ENCODE measurements around the gene FGD3. TPM values are rescaled to one million over a fixed set of nuclear protein-coding genes. Genes with fewer than 3 reads are reported as not detected.

The FGD3 gene
- total RNA-seq, 1 donor from 2014 or later: 8.2 TPM

- peak; percentile 44 for DNase-seq (ENCODE audit: low spot score)
Measured at GRCh38 chr9:93051680-93052089, 104.4 kb downstream of the FGD3 start.

GRCh38 chr9:93052791-93053540 is 105.6 kb downstream of the FGD3 start:
- DNase-seq (ENCODE audit: low spot score): no peak

- DNase-seq (ENCODE audit: low spot score): no peak
Measured at GRCh38 chr9:93053781-93054331, 106.5 kb downstream of the FGD3 start.

GRCh38 chr9:93054758-93055704 is 107.7 kb downstream of the FGD3 start:
- no peak for DNase-seq (ENCODE audit: low spot score)

GRCh38 chr9:93057042-93057702 is 109.8 kb downstream of the FGD3 start:
- DNase-seq (ENCODE audit: low spot score): no peak

- no peak for DNase-seq (ENCODE audit: low spot score)
Measured at GRCh38 chr9:93057703-93058354, 110.5 kb downstream of the FGD3 start.

GRCh38 chr9:93058355-93059010 is 111.2 kb downstream of the FGD3 start, which contains the start of gene SUSD3:
Gene SUSD3 (plus strand): TSS chr9:93058701. CDS start chr9:93058743, 42 bp downstream.
- peak; percentile 23 for DNase-seq (ENCODE audit: low spot score)

- DNase-seq (ENCODE audit: low spot score): no peak
Measured at GRCh38 chr9:93059011-93059714, 111.8 kb downstream of the FGD3 start.

GRCh38 chr9:93059715-93060578 is 112.6 kb downstream of the FGD3 start:
- no peak for DNase-seq (ENCODE audit: low spot score)

- DNase-seq (ENCODE audit: low spot score): no peak
Measured at GRCh38 chr9:93060746-93061259, 113.5 kb downstream of the FGD3 start.

GRCh38 chr9:93061260-93061751 is 114.0 kb downstream of the FGD3 start:
- DNase-seq (ENCODE audit: low spot score): no peak

- no peak for DNase-seq (ENCODE audit: low spot score)
Measured at GRCh38 chr9:93061791-93062763, 114.8 kb downstream of the FGD3 start.

GRCh38 chr9:93064392-93065134 is 117.2 kb downstream of the FGD3 start:
- DNase-seq (ENCODE audit: low spot score): peak; percentile 61

GRCh38 chr9:93065135-93065720 is 117.9 kb downstream of the FGD3 start:
- no peak for DNase-seq (ENCODE audit: low spot score)

GRCh38 chr9:93066978-93067603 is 119.8 kb downstream of the FGD3 start:
- no peak for DNase-seq (ENCODE audit: low spot score)

GRCh38 chr9:93068956-93069355 is 121.6 kb downstream of the FGD3 start:
- no peak for DNase-seq (ENCODE audit: low spot score)

Measured in mucosa of gallbladder (tissue), 1 donor.